ENCODE data around the gene PARVA. TPM values are rescaled to one million over a fixed set of nuclear protein-coding genes. Genes with fewer than 3 reads are reported as not detected.

The PARVA gene
- total and polyA plus RNA-seq, 12 donors = 20.1 to 84.8 (median 67.0) TPM

GRCh38 chr11:12395333-12395732 lies 18.0 kb downstream of the PARVA start:
- Histone ChIP-seq H3K4me1 (peaks cover 0 to 53% (median 45%) of the 10 kb centered on the region in 9 donors), H3K36me3 (peaks cover 0 to 6% (median 0%) of the 10 kb centered on the region in 9 donors), H3K27me3 (no peaks in the 10 kb centered on the region), H3K4me3 (no peak overlapping the region), H3K27ac (no peak overlapping the region), H3K9me3 (peaks cover 0 to 13% (median 0%) of the 10 kb centered on the region in 11 donors)
- 98 to 99% methylated on average over 9 of the region's 9 CpGs for WGBS, 2 donors
- TF ChIP-seq CTCF (IDR thresholded peaks at IDR 0.05) = no peak
- ATAC-seq = no peak
- intact Hi-C loops (cut with DNase I) = no loop called here
- no peak for DNase-seq

GRCh38 chr11:12397931-12398334 lies 20.6 kb downstream of the PARVA start:
- Histone ChIP-seq H3K36me3 (peaks cover 0 to 6% (median 0%) of the 10 kb centered on the region in 9 donors), H3K4me3 (no peak overlapping the region), H3K27me3 (no peaks in the 10 kb centered on the region), H3K4me1 (peaks cover 0 to 62% (median 44%) of the 10 kb centered on the region in 9 donors), H3K9me3 (peaks cover 0 to 13% (median 0%) of the 10 kb centered on the region in 11 donors), H3K27ac (peak overlapping the region; percentile 52 to 76 (median 68))
- DNase-seq = peak; percentile 50 to 62
- ATAC-seq = peak; percentile 83 to 95 (median 90)
- WGBS, 2 donors = 25 to 36% methylated on average over 5 of the region's 5 CpGs
- no peak for TF ChIP-seq CTCF (IDR thresholded peaks at IDR 0.05)
- intact Hi-C loops (cut with DNase I) = no loop called here

GRCh38 chr11:12399355-12399754 lies 22.0 kb downstream of the PARVA start:
- TF ChIP-seq CTCF (IDR thresholded peaks at IDR 0.05) = no peak
- peaks cover 0 to 6% (median 0%) of the 10 kb centered on the region in 11 donors for H3K9me3 ChIP-seq
- H3K27me3 ChIP-seq = no peaks in the 10 kb centered on the region
- intact Hi-C loops (cut with DNase I) = no loop called here
- no peak overlapping the region for H3K4me3 ChIP-seq
- ATAC-seq = peak in 1 of 8 donors; percentile 59
- no peak for DNase-seq
- peaks cover 0 to 76% (median 56%) of the 10 kb centered on the region in 9 donors for H3K4me1 ChIP-seq
- H3K36me3 ChIP-seq = no peaks in the 10 kb centered on the region
- H3K27ac ChIP-seq = peak overlapping the region in 6 of 10 donors; percentile 8 to 76 (median 68)

DNA sequence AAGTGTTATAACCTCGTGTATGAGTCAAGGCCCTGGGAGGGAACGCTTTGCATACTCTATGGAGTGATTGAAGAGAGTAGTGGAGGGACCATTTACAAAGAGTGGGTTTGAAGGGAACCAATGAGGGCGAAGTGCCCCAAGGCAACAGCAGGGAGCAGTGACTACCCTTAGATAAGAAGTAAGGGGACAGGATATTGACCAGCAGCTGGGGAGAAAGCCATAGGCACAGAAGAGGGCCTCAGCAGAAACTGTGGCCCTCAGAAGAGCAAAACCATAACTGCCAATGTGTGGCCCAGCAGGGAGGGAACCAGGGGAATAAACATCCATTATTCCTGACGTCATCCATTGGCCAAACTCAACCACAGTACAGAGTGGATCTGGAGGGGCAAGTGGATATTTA lies 24.7 kb downstream of the PARVA start:
- no peak for DNase-seq
- WGBS, 2 donors = 91 to 92% methylated on average over 4 of the region's 4 CpGs
- Histone ChIP-seq H3K27ac (peak overlapping the region in 4 of 10 donors; percentile 5 to 34 (median 14)), H3K9me3 (peaks cover 0 to 8% (median 0%) of the 10 kb centered on the region in 11 donors), H3K36me3 (no peaks in the 10 kb centered on the region), H3K27me3 (no peaks in the 10 kb centered on the region), H3K4me1 (peaks cover 0 to 81% (median 54%) of the 10 kb centered on the region in 9 donors), H3K4me3 (no peak overlapping the region)
- intact Hi-C loops (cut with DNase I) = loop anchor here in 2 of 10 donors (5.0 to 10.0 kb wide), 2 partner anchors 70 to 493 kb away; no protein-coding TSS in a partner anchor
- no peak for ATAC-seq
- no peak for TF ChIP-seq CTCF (IDR thresholded peaks at IDR 0.05)
